Activated CD8-positive, alpha-beta T cell treated with anti-CD3 and anti-CD28 coated beads for 36 hours (primary cell): Measurements from ENCODE around the gene PRR5. TPM values are rescaled to one million over a fixed set of nuclear protein-coding genes. Genes with fewer than 3 reads are reported as not detected.
"Not testable (repeated sequence)": the region's sequence is repeated elsewhere in the genome, so short reads cannot be mapped to it uniquely, and the experiment has no call there.

Source experiments
- ATAC-seq: fragments of 200-7000 bp; cut with Tn5 transposase; one replicate; pipeline ENCODE4 v1.10.0; 2021; ENCODE audit warnings: mild to moderate bottlenecking, moderate library complexity
- CTCF ChIA-PET: fragments of 350-600 bp; sonication (Branson Sonifier 250); formaldehyde crosslinking; loops from one replicate; lab custom pipeline; 2021; ENCODE audit warnings: antibody characterized with exemption; lab: Charles Lee
- POLR2A ChIA-PET: fragments of 350-600 bp; sonication (Branson Sonifier 250); formaldehyde crosslinking; loops from one replicate; lab custom pipeline; 2021; ENCODE audit warnings: antibody characterized with exemption; lab: Charles Lee
- DNase-seq: peaks from one replicate; pipeline ENCODE4 v3.0.0-alpha.2; 2020
- H3K27ac Mint-ChIP-seq: one replicate; pipeline ENCODE4 v1.8.0; 2021; ENCODE audit warnings: mild to moderate bottlenecking, mixed read lengths
- H3K27me3 Mint-ChIP-seq: one replicate; pipeline ENCODE4 v1.8.0; 2021; ENCODE audit warnings: mixed read lengths
- H3K36me3 Mint-ChIP-seq: one replicate; pipeline ENCODE4 v1.8.0; 2021; ENCODE audit warnings: low read depth, mixed read lengths
- H3K4me1 Mint-ChIP-seq: one replicate; pipeline ENCODE4 v1.8.0; 2021; ENCODE audit warnings: low read depth, mixed read lengths
- H3K4me3 Mint-ChIP-seq: one replicate; pipeline ENCODE4 v1.8.0; 2021; ENCODE audit warnings: mild to moderate bottlenecking, moderate library complexity, mixed read lengths
- H3K9me3 Mint-ChIP-seq: one replicate; pipeline ENCODE4 v1.8.0; 2021; ENCODE audit warnings: mixed read lengths
- CTCF ChIP-seq: fragments of 200-600 bp; IDR thresholded peaks from one replicate; pipeline ENCODE4 v1.8.0; 2022; ENCODE audit warnings: antibody characterized with exemption, mild to moderate bottlenecking
- intact Hi-C: fragments of 100-400 bp; cut with micrococcal nuclease; formaldehyde crosslinking; loops from one replicate; pipeline ENCODE4 v1.10.0; 2022
- total RNA-seq, 2 experiments: library from RNA; stranded (reverse); gene quantifications; one replicate each; pipeline ENCODE4 v1.2.3, GENCODE V29; 2021

Gene PRR5
- total RNA-seq, 2 experiments from 2014 or later = 26.8 to 27.3 TPM

DNA sequence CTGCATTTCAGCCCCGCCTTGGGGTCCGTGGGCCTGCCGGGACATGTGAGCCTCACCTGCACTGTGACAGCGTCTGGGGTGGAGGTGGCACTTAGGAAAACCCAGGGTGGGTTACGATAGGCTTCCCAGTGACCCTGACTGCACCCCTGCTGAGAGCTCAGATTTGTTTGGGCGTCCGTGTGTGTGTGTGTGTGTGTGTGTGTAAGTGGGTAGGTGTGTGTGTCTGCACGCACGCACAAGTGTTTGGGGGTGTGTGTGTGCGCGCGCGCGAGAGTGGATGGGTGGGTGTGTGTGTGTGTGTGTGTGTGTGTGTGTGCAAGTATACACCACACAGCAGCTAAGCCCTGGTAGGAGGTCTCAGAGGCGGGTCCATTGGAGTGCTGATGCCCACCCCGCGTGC, 38.3 kb downstream of the PRR5 start:
- ATAC-seq (no peak), DNase-seq (no peak)
- intact Hi-C loops = no loop called here
- ChIA-PET POLR2A (no interaction called here), CTCF (interaction anchor here (1.3 kb wide), 1 partner anchor 42 kb away, joined by 5 read pairs; no protein-coding TSS in a partner anchor)
- no peaks in the 10 kb centered on the region for H3K27me3 Mint-ChIP-seq
- H3K9me3 Mint-ChIP-seq = no peaks in the 10 kb centered on the region
- H3K4me1 Mint-ChIP-seq = no peaks in the 10 kb centered on the region
- H3K27ac Mint-ChIP-seq = no peak overlapping the region
- TF ChIP-seq CTCF = no peak
- H3K36me3 Mint-ChIP-seq = no peaks in the 10 kb centered on the region
- no peak overlapping the region for H3K4me3 Mint-ChIP-seq

- CTCF ChIA-PET = no interaction called here
- H3K4me1 Mint-ChIP-seq = peaks cover 2% of the 10 kb centered on the region
- H3K4me3 Mint-ChIP-seq = no peak overlapping the region
- no peak for ATAC-seq
- intact Hi-C loops = no loop called here
- H3K27me3 Mint-ChIP-seq = peaks cover 1% of the 10 kb centered on the region
- H3K36me3 Mint-ChIP-seq = no peaks in the 10 kb centered on the region
- POLR2A ChIA-PET = no interaction called here
- H3K27ac Mint-ChIP-seq = no peak overlapping the region
- H3K9me3 Mint-ChIP-seq = no peaks in the 10 kb centered on the region
- DNase-seq = no peak
- no peak for TF ChIP-seq CTCF
Observed at GRCh38 chr22:44741929-44742328, 39.9 kb downstream of the PRR5 start.

- Mint-ChIP-seq H3K9me3 (no peaks in the 10 kb centered on the region), H3K4me3 (no peak overlapping the region)
Observed at GRCh38 chr22:44743247-44743646, 41.2 kb downstream of the PRR5 start.

GRCh38 chr22:44743804-44744211, 41.8 kb downstream of the PRR5 start:
- peaks cover 4% of the 10 kb centered on the region for H3K27me3 Mint-ChIP-seq
- CTCF ChIA-PET = no interaction called here
- H3K4me3 Mint-ChIP-seq = no peak overlapping the region
- POLR2A ChIA-PET = interaction anchor here (0.9 to 1.2 kb wide), 2 partner anchors 14 to 40 kb away, joined by 3 to 4 read pairs; no protein-coding TSS in a partner anchor
- H3K27ac Mint-ChIP-seq = no peak overlapping the region
- ATAC-seq (no peak), DNase-seq (no peak)
- no peaks in the 10 kb centered on the region for H3K36me3 Mint-ChIP-seq
- intact Hi-C loops = no loop called here
- H3K4me1 Mint-ChIP-seq = peaks cover 4% of the 10 kb centered on the region
- TF ChIP-seq CTCF = no peak
- H3K9me3 Mint-ChIP-seq = no peaks in the 10 kb centered on the region

More at GRCh38 chr22:44743247-44743646, 41.2 kb downstream of the PRR5 start:
- H3K27ac Mint-ChIP-seq = no peak overlapping the region
- POLR2A ChIA-PET = interaction anchor here (1.2 kb wide), 1 partner anchor 39 kb away, joined by 4 read pairs; no protein-coding TSS in a partner anchor
- intact Hi-C loops = no loop called here
- H3K27me3 Mint-ChIP-seq = peaks cover 4% of the 10 kb centered on the region
- CTCF ChIA-PET = no interaction called here
- ATAC-seq = no peak
- no peak for DNase-seq
- no peak for TF ChIP-seq CTCF
- peaks cover 4% of the 10 kb centered on the region for H3K4me1 Mint-ChIP-seq
- no peaks in the 10 kb centered on the region for H3K36me3 Mint-ChIP-seq

- ATAC-seq = no peak
- Mint-ChIP-seq H3K9me3 (no peaks in the 10 kb centered on the region), H3K27ac (no peak overlapping the region), H3K4me1 (peaks cover 4% of the 10 kb centered on the region), H3K4me3 (no peak overlapping the region), H3K27me3 (peaks cover 7% of the 10 kb centered on the region), H3K36me3 (no peaks in the 10 kb centered on the region)
- intact Hi-C loops = no loop called here
- no peak for DNase-seq
- TF ChIP-seq CTCF = no peak
- ChIA-PET CTCF (interaction anchor here (2.3 kb wide), 1 partner anchor 62 kb away, joined by 5 read pairs; no protein-coding TSS in a partner anchor), POLR2A (no interaction called here)
Observed at GRCh38 chr22:44745853-44746789, 44.1 kb downstream of the PRR5 start.

DNA sequence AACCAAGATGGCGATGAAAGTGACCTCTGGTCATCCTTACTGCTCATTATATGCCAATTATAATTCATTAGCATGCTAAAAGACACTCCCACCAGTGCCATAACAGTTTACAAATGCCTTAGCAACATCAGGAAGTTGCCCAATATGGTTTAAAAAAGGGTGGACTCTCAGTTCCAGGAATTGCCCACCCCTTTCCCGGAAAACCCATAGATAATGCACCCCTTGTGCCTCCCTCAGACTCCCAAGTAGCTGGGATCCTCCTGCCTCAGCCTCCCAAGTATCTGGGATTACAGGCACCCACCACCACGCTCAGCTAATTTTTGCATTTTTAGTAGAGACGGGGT, 45.8 kb downstream of the PRR5 start:
- POLR2A ChIA-PET, intact Hi-C loops: not testable (repeated sequence)
- CTCF ChIA-PET = interaction anchor here (2.3 kb wide), 1 partner anchor 63 kb away, joined by 5 read pairs; no protein-coding TSS in a partner anchor

More for the DNA sequence above, 45.8 kb downstream of the PRR5 start:
- H3K4me3 Mint-ChIP-seq, H3K27ac Mint-ChIP-seq, H3K27me3 Mint-ChIP-seq, H3K4me1 Mint-ChIP-seq, H3K9me3 Mint-ChIP-seq, ATAC-seq, DNase-seq, H3K36me3 Mint-ChIP-seq: not testable (repeated sequence)
